Measurements from ENCODE around the gene RSPO1. TPM values are rescaled to one million over a fixed set of nuclear protein-coding genes. Genes with fewer than 3 reads are reported as not detected.

The RSPO1 gene
- total RNA-seq, 1 experiment from 2014 or later, result not detected

DNA sequence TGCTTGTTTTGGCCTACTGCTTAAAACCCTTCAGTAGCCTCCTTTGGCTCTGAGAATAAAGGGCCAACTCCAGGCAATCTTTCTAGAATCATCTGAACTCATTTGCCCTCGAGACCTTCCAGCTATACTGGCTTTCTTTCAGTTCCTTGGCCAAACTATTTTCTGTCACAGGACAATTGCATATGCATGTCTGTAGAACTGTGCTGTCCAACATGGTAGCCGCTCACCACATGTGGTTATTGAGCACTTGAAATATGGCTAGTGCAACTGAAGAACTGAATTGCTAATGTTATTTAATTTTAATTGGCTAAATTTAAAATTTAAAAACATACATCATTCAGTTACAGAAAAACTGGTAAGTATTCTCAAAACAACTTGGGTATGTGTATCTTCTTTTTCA is 24.7 kb downstream of the RSPO1 start:
- Histone ChIP-seq H3K36me3 (ENCODE audit: low read depth, low read length) (no peaks in the 10 kb centered on the region), H3K4me2 (ENCODE audit: low read length) (no peak overlapping the region), H3K9me3 (ENCODE audit: low read length) (no peaks in the 10 kb centered on the region), H4K20me1 (ENCODE audit: low read length) (no peaks in the 10 kb centered on the region), H3K27ac (ENCODE audit: low read length) (no peak overlapping the region), H3K79me2 (ENCODE audit: low read length) (no peaks in the 10 kb centered on the region), H3K4me3 (ENCODE audit: low read length) (no peak overlapping the region), H2AFZ (ENCODE audit: low read length) (no peak overlapping the region), H3K9ac (ENCODE audit: low read length) (no peak overlapping the region), H3K4me1 (ENCODE audit: insufficient read depth, low read length) (no peaks in the 10 kb centered on the region), H3K27me3 (ENCODE audit: low read length) (peaks cover 60% of the 10 kb centered on the region), H3K9me2 (replicated peaks; ENCODE audit: low read length) (no peaks in the 10 kb centered on the region), H3F3A (ENCODE audit: low read length, unreplicated experiment) (no peaks in the 10 kb centered on the region)
- intact Hi-C loops (cut with micrococcal nuclease), result no loop called here
- POLR2A ChIA-PET (ENCODE audit: unreplicated experiment), result no interaction called here
- BruUV-seq (replicated peaks), result no TSS peak
- no peak for ATAC-seq
- TF ChIP-seq EZH2 (IDR thresholded peaks at IDR 0.05; ENCODE audit: low read length, unreplicated experiment) (no peak), EZH2phosphoT487 (IDR thresholded peaks at IDR 0.05; ENCODE audit: borderline replicate concordance, low read length) (no peak)
- TF ChIP-seq, protein P1, sequence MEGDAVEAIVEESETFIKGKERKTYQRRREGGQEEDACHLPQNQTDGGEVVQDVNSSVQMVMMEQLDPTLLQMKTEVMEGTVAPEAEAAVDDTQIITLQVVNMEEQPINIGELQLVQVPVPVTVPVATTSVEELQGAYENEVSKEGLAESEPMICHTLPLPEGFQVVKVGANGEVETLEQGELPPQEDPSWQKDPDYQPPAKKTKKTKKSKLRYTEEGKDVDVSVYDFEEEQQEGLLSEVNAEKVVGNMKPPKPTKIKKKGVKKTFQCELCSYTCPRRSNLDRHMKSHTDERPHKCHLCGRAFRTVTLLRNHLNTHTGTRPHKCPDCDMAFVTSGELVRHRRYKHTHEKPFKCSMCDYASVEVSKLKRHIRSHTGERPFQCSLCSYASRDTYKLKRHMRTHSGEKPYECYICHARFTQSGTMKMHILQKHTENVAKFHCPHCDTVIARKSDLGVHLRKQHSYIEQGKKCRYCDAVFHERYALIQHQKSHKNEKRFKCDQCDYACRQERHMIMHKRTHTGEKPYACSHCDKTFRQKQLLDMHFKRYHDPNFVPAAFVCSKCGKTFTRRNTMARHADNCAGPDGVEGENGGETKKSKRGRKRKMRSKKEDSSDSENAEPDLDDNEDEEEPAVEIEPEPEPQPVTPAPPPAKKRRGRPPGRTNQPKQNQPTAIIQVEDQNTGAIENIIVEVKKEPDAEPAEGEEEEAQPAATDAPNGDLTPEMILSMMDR (conservative IDR thresholded peaks at IDR 0.05; ENCODE audit: low read depth, low read length), result no peak
- CTCF ChIA-PET, result no interaction called here
- no peak for DNase-seq

DNA sequence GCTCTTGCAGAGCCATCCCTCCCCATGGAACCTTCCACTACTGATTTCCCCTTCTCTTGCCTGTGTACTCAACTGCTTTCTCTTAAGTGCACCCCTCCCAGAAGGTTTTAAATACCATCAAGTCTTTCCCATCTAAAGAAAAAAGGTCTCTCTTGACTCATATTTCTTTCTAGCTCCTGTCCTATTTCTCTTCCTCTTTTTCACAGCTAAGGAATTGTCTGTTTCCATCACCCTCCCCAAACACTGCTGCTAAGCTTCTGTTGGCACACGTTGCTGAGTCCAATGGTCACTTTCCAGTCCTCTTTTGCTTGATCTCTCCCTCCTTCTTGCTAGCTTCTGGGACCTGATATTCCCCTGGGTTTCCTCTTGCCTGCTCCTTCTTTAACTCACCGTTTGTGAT is 25.7 kb downstream of the RSPO1 start:
- CTCF ChIA-PET, result interaction anchor here (0.7 kb wide), 1 partner anchor 10 kb away, joined by 3 read pairs; no protein-coding TSS in a partner anchor
- intact Hi-C loops (cut with micrococcal nuclease), result no loop called here

More for the DNA sequence above, 25.7 kb downstream of the RSPO1 start:
- Histone ChIP-seq H3K4me1 (ENCODE audit: insufficient read depth, low read length) (no peaks in the 10 kb centered on the region), H3K9me2 (replicated peaks; ENCODE audit: low read length) (no peaks in the 10 kb centered on the region), H3K4me2 (ENCODE audit: low read length) (no peak overlapping the region), H3K27me3 (ENCODE audit: low read length) (peaks cover 51% of the 10 kb centered on the region), H3K9ac (ENCODE audit: low read length) (no peak overlapping the region), H3F3A (ENCODE audit: low read length, unreplicated experiment) (no peaks in the 10 kb centered on the region), H3K27ac (ENCODE audit: low read length) (no peak overlapping the region), H4K20me1 (ENCODE audit: low read length) (no peaks in the 10 kb centered on the region), H3K79me2 (ENCODE audit: low read length) (no peaks in the 10 kb centered on the region), H2AFZ (ENCODE audit: low read length) (no peak overlapping the region), H3K9me3 (ENCODE audit: low read length) (no peaks in the 10 kb centered on the region), H3K4me3 (ENCODE audit: low read length) (no peak overlapping the region), H3K36me3 (ENCODE audit: low read depth, low read length) (no peaks in the 10 kb centered on the region)
- POLR2A ChIA-PET (ENCODE audit: unreplicated experiment), result no interaction called here
- DNase-seq (no peak), ATAC-seq (no peak)
- no TSS peak for BruUV-seq (replicated peaks)
- TF ChIP-seq EZH2phosphoT487 (IDR thresholded peaks at IDR 0.05; ENCODE audit: borderline replicate concordance, low read length) (no peak), EZH2 (IDR thresholded peaks at IDR 0.05; ENCODE audit: low read length, unreplicated experiment) (no peak)
- TF ChIP-seq, protein P1 (conservative IDR thresholded peaks at IDR 0.05; ENCODE audit: low read depth, low read length), result no peak

Measured in PC-3 (cell line).